ENCODE measurements around the gene SFMBT2. TPM values are rescaled to one million over a fixed set of nuclear protein-coding genes. Genes with fewer than 3 reads are reported as not detected.

SFMBT2 gene
- total RNA-seq, 1 experiment from 2014 or later = not detected

DNA sequence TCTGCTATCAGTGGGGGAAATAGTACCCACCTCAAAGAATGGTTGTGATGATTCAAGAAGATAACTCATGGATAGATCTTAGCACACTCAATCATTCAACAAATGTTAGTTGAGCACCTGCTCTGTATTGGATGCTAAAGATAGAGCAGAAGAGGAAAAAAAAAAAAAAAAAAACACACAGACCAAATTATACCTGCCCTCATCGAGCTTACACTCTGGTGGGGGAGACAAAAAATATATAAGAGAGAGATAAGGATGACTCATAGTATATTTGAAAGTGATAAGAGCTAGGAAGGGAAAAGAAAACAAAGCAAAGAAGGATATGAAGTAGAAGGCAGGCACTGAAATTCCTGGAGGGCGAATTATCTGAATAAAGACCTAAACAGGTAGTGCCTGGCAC, 258.5 kb downstream of the SFMBT2 start:
- DNase-seq (ENCODE audit: low read depth) = no peak

DNA sequence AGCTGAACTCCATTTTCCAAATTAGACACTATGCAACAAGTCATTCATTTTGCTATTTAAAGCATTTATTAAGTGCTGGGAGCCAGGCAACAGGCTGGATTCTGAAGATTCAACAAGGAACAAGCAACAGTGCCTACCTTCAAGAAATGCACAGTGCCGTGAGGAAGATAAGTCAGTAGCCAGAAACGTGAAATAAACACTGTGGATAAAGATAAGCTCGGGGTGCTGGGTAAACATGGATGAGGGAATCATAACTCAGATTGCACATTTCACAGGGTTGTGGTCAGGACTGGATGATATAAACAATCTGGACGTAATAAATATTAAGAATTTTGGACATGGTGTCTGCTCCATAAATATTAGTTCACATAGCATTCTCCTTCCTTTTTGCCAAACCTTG, 259.3 kb downstream of the SFMBT2 start:
- no peak for DNase-seq (ENCODE audit: low read depth)

DNA sequence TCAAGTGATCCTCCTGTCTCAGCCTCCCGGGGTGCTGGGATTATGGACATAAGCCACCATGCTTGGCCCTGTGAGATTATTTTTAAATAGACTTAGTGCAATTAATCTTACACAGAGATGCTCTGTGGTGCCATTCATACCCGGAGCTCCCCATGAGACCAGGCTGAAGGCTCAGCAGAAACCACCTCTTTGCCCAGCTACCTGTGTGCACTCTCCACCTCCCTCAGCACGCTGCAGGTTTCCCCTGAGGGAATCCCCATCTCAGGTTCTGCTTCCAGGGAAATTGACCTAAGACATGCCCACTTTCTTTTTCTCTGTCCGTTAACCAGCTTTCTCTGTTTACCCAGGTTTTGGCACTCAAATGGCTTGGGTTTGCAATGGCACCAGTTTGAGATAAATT, 260.5 kb downstream of the SFMBT2 start:
- DNase-seq (ENCODE audit: low read depth) = no peak

DNA sequence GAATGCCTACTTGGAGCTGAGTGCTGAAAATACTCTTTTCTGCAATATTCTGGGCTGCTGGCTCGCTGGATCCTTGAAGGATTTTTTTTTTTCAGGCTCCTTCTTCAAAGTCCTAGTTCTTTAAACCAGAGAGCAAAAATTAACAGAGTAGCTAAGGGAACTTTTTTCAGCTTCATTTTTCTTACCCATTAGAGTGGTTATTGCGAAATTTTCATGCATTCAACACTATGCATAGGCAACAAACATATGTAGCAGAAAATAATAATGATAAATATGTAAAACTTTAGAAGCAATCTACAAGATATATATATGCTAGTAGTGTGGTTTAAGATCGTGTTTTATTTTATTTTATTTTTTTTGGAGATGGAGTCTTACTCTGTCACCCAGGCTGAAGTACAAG, 264.6 kb downstream of the SFMBT2 start:
- no peak for DNase-seq (ENCODE audit: low read depth)

DNA sequence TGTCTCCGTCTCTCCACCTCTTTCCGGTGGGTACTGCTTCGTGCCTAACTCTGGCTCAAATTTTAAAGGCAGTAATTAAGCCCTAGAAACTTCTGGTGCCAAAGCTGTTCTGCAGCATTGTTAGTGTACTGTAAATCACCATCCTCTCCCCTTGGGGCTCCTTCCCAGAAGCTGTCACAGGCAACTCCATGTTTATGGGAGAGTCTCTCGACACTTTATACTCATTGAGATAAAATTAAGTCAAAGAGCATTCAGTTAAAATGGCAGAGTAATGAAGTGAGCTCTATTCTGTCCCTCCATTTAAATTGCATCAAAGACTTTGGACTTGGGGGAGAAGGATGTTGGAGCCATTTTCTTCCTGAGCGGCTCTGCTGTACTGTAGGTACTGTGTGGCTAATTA, 274.8 kb downstream of the SFMBT2 start:
- no peak for DNase-seq (ENCODE audit: low read depth)

DNA sequence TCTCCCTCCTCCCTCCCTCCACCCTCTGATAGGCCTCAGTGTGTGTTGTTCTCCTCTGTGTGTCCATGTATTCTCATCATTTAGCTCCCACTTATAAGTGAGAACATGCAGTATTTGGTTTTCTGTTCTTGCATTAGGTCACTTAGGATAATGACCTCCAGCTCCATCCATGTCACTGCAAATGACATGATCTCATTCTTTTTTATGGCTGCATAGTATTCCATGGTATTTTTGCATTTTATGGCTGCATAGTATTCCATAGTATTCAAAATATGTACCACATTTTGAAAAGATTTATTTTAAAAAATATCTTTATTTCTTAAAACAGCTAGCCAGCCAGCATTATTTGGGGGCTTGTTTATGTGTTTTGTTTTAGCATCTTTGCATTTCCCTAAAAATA, 275.6 kb downstream of the SFMBT2 start:
- DNase-seq (ENCODE audit: low read depth) = no peak

DNA sequence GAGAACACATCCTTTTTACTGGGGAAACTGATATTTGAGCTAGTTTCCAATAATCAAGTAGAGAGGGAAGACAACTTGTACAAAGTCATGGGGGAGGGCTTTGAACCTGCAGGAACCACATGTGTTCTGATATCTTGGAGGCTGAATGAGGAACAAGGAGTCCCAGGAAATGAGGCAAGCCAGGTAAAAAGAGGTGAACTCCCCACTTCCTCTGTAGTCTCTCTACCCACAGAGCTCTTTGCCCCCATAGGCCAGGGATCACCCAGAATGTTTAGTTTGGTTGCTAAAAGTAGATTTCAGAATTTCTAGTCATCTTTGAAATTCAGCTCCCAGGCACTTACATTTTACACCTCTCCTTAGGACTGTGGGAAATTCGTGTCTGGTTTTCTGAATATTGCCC, 276.4 kb downstream of the SFMBT2 start:
- DNase-seq (ENCODE audit: low read depth) = no peak

DNA sequence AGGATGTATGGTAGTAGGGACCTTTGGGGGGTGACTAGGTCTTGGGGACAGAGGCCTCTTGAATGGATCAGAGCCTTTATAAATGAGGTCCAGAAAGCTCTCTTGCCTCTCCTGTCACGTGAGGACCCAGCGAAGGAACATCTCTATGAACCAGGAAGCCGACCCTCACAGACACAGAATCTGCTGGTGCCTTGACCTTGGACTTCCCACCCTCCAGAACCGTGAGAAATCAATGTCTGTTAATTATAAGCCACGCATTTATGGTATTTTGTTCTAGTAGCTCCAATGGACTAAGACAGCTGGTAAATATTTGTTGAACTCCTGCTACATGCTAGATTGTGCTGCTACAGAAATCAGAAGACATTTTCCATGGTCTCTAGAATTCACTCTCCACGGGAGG, 276.9 kb downstream of the SFMBT2 start:
- DNase-seq (ENCODE audit: low read depth) = no peak

DNA sequence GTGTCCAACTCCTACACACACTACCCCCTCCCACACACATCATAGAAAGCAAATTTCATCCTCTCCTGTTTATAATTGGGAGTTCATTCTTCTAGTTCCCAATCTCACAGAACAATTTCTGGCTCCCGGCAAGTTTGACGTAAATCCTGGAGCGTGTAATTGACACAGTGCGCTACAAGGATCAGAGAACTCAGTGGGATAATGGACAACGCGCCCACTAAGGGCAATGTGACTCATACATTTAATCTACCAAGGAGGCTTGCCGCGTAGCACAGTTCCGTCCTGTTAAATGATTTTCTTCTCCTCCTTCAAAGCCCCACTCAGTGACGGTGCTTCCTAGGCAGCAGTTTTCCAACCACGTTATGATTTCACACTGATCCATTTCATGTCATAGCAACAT, 277.6 kb downstream of the SFMBT2 start:
- DNase-seq (ENCODE audit: low read depth) = no peak

DNA sequence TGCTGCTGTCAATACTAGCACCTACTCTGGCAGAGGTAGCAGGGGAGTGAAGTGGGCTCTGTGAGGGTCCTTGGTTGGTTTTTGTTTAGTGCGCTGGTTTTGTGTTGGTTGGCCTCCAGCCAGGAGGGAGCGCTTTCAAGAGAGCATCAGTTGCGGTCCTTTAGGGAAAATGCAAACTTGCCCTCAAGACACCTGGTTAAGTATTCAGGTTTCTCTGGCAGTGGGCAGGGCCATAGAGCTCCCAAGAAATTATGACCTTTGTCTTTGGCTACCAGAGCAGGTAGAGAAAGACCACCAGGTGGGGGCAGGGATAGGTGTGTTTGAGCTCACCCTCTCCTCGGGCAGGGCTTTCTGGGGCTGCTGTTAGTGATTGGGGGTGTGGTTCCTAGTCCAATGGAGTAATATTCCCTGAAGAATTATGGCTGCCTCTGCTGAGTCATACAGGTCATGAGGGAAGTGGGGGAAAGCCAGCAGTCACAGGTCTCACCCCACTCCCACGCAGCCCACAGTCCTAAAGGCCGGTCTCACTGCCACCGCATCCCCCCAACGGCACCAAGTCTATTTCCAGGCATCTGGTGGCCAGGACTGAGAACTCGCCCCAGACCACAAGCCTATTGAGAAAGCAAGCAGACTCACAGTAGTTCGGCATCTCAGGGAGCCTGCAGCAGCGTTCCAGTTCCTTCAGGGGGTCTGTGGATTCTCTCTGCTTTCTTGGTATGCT, 280.5 kb downstream of the SFMBT2 start:
- no peak for DNase-seq (ENCODE audit: low read depth)

DNA sequence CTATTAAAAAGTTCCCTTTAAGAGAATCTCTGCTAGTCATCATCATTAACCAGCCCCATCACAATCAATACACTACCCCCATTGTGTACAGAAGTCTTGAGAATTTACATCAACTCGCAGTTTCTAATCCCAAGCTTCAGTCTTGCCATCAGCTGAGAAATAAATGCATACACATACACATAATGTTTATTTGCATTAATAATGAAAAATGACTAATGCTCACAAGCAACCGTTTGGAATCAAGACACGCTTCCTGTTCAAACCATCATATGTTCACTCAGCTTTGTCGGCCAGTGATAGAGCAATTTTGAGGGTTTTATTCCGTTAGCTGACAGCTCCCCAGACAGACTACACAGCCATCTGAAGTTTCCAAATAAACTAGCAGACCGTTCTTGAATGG, 287.1 kb downstream of the SFMBT2 start:
- no peak for DNase-seq (ENCODE audit: low read depth)

DNA sequence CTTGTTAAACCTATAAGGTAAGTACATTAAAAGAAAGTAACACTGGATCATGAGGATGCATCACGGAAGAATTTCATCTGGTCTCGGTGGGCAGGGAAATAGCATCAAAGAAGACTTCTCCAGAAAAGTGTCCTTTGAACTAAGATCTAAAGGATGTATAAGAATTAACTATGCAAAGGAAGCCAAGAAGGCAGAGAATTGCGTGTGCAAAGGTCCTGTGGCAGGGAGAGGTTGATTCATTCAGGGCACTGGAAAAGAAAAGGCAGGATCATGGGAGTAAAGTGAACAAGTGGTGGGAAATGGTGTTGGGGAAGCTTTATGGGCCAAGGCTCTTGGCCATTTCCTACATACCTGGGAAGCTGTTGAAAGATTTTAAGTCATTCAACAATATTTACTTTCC, 288.3 kb downstream of the SFMBT2 start:
- no peak for DNase-seq (ENCODE audit: low read depth)

DNA sequence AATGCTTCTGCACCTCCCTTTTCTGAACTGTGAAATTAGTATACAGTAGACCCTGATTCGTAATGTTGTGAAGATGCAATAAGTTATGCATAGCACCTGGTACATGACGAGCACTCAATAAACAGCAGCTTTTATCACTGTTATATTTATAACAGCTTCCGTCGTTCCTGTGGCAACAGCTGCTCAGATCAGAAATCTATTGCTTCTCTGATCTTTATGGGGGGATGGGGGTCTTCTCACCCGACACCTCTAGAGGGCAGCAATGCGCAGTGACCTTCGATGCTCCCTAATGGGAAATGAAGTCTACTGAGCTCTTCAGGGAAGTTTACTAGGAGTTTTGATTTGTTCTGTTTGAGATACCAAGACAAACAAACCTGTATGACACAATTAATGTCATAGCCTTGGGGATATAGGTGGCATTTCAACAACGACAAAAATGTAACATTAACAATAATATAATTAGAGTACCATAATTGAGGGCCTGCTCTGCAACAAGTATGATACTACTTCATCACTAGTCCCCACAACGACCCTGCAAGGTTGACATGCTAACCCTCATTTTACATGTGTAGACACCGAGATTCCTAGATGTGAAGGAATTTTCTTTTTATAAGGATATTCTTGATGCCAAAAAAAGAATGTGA, 289.6 kb downstream of the SFMBT2 start:
- peak; percentile 1 for DNase-seq (ENCODE audit: low read depth)

DNA sequence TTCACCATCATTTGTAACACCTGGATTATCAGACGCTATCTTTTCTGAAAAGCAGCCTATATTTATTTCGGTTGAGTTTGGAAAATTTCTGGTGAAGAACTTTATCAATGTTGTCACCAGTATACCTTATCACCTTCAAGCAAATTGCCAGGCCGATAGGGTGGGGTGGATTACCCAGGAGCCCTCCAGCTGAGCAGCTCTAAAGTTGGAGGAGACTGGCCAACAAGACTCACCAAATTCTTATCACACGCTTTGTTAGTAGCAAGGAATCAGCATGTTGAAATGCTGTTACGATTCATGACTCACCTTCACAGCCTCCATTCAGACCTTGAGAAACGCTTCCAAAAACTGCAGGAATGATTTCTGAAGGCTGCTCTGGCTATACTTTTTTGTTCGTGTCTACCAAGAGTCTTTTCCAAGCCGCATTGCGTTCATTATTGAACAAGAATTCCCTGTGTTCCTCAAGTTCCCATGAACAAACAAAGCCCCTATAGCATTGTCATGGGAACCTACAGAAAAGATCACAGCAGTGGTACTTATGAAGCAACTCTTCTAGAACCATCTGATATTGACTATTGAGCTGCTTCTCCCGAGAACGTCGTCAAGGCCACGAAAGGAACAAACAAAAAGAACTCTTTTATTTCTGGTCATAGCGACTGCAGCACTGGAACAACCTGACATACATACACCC, 291.4 kb downstream of the SFMBT2 start:
- no peak for DNase-seq (ENCODE audit: low read depth)

DNA sequence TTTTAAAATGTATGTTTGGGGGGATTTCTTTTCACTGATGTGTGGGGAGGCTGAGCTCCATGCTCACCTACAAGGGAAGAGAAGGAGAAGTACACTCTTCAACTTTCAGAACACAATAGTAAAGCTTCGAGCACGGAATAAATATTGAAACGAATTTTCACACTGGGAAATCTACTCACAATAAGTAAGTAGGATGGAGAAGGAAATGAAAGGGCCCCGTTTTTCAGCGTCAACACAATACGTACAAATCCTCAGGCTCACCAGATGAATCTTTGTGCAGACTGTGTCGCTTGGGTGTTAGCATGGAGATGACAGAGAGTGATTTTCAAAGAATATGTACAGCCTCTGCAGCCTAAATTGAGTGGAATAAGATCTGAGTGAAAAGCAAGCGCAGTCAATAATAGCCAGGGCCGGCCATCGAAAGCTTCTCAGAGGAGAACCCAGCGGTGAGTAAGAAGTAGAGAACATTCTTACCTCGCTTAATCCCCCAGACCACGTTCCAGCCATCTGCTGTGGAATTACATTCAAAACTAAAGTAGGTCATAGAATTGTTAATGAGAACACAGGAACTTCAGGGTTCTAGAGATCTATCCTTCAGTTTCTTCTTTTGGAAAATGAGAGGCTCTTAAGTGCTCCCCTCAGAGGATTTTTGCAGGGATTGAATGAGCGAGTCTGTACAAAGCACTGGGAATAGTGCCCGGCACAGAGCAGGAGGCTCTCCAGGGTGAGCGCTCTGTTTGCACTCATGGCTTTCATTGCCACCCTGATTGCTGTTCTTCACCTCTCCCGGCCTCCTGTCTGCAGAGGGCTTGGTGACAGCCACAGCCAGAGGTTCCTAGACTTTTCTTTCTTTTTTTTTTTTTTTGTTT, 292.8 kb downstream of the SFMBT2 start:
- DNase-seq (ENCODE audit: low read depth) = no peak

DNA sequence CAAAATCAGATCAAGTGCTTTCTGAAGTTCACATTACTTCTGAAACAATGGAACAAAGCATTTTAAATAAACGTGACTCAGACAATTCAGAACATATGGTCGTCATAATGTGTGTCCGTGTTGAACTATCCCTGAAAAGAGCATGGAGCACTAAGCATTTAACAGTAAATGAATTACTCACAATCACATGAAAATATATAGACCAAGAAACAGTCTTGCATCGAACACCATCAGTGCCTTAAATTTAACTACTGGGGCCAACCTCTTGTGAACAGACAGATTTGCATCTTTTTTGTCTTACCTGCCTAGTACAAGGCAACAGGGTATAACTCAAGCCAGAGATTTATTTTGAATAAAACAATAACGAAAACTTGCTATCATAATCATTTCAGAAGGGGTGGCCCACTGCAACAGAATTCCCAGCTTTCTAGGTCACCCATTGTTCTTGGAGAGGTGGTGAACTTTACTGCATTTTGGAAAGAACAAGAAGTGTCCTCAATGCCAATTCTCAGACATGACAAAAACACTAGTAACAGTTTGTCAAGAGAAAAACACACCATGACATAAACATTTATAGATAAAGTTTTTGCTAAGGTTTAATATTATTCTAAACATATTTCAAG, 293.5 kb downstream of the SFMBT2 start:
- no peak for DNase-seq (ENCODE audit: low read depth)

DNA sequence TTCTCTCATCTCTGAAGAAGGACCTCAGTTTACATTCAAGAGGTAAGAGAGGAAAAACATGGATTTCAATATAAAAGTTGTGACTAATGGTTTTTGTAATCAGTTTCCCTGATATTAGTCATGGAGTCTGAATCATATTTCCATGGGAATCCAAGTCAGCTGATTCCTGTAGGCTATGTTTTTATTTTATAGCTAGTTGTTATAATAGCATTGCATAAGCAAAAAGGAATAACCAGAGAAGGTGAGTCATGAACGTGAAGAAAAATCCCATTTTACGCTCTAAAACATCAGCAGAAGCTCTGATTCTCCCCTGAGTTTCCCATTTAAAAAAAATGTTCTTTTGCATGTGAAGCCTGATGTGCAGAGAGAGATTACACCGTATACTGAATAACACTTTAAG, 299.3 kb downstream of the SFMBT2 start:
- no peak for DNase-seq (ENCODE audit: low read depth)

DNA sequence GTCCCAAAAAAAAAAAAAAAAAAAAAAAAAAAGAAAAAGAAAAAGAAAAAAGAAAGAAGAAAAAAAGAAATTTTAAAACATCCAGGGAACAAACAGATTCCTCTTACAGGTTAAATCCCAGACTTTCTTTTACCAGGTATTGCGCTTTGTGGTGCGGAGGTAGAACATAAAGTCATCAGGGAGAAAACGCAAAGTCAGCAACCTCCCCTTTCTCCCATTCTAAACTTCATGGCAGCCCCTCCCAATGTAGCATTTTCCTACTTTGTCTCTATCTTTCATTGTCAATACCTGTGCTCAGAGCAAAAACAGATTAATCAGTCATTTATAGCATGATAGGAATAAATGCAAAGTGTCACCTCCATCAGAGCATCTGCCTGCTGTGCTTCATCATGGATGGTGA, 299.7 kb downstream of the SFMBT2 start:
- no peak for DNase-seq (ENCODE audit: low read depth)
